Activated naive CD8-positive, alpha-beta T cell treated with anti-CD3 and anti-CD28 coated beads, Interleukin-2, amount 50 U/mL, for 24 hours (primary cell): Measurements from ENCODE around the gene CD2BP2.
"Not testable (repeated sequence)": the region's sequence is repeated elsewhere in the genome, so short reads cannot be mapped to it uniquely, and the experiment has no call there.

Experiments
- ATAC-seq: fragments of 150-1000 bp; cut with Tn5 transposase; one replicate; pipeline ENCODE4 v1.10.0; 2021
- DNase-seq: peaks from one replicate; pipeline ENCODE4 v3.0.0; 2021
- H3K27ac Mint-ChIP-seq: one replicate; pipeline ENCODE4 v1.8.0; 2021; ENCODE audit warnings: mild to moderate bottlenecking, mixed read lengths
- H3K27me3 Mint-ChIP-seq: one replicate; pipeline ENCODE4 v1.8.0; 2021; ENCODE audit warnings: mixed read lengths
- H3K36me3 Mint-ChIP-seq: one replicate; pipeline ENCODE4 v1.8.0; 2021; ENCODE audit warnings: low read depth, mixed read lengths
- H3K4me1 Mint-ChIP-seq: one replicate; pipeline ENCODE4 v1.8.0; 2021; ENCODE audit warnings: mixed read lengths
- H3K4me3 Mint-ChIP-seq: one replicate; pipeline ENCODE4 v1.8.0; 2021; ENCODE audit warnings: mild to moderate bottlenecking, moderate library complexity, mixed read lengths
- H3K9me3 Mint-ChIP-seq: one replicate; pipeline ENCODE4 v1.8.0; 2021; ENCODE audit warnings: mixed read lengths

The CD2BP2 gene

GRCh38 chr16:30348929-30349328 lies 6.2 kb downstream of the CD2BP2 start:
- no peak for ATAC-seq
- H3K27ac Mint-ChIP-seq = peak overlapping the region; percentile 42
- no peaks in the 10 kb centered on the region for H3K9me3 Mint-ChIP-seq
- H3K4me1 Mint-ChIP-seq = peaks cover 40% of the 10 kb centered on the region
- DNase-seq = no peak
- no peaks in the 10 kb centered on the region for H3K27me3 Mint-ChIP-seq
- H3K4me3 Mint-ChIP-seq = no peak overlapping the region
- peaks cover 34% of the 10 kb centered on the region for H3K36me3 Mint-ChIP-seq

GRCh38 chr16:30348113-30348512 lies 7.0 kb downstream of the CD2BP2 start:
- H3K4me3 Mint-ChIP-seq = no peak overlapping the region
- no peaks in the 10 kb centered on the region for H3K27me3 Mint-ChIP-seq
- DNase-seq (no peak), ATAC-seq (no peak)
- H3K9me3 Mint-ChIP-seq = no peaks in the 10 kb centered on the region
- H3K4me1 Mint-ChIP-seq = peaks cover 34% of the 10 kb centered on the region
- no peak overlapping the region for H3K27ac Mint-ChIP-seq
- H3K36me3 Mint-ChIP-seq = peaks cover 32% of the 10 kb centered on the region

- peaks cover 23% of the 10 kb centered on the region for H3K4me1 Mint-ChIP-seq
- H3K36me3 Mint-ChIP-seq = peaks cover 21% of the 10 kb centered on the region
- H3K27me3 Mint-ChIP-seq = no peaks in the 10 kb centered on the region
- H3K4me3 Mint-ChIP-seq = no peak overlapping the region
- no peak overlapping the region for H3K27ac Mint-ChIP-seq
- ATAC-seq = no peak
- no peaks in the 10 kb centered on the region for H3K9me3 Mint-ChIP-seq
- no peak for DNase-seq
Observed at GRCh38 chr16:30346286-30346685, 8.8 kb downstream of the CD2BP2 start.

GRCh38 chr16:30343491-30343820 lies 11.7 kb downstream of the CD2BP2 start:
- not testable (repeated sequence) for H3K9me3 Mint-ChIP-seq, H3K27me3 Mint-ChIP-seq, H3K36me3 Mint-ChIP-seq, ATAC-seq, H3K4me1 Mint-ChIP-seq, H3K4me3 Mint-ChIP-seq, DNase-seq, H3K27ac Mint-ChIP-seq

- Mint-ChIP-seq H3K27ac (no peak overlapping the region), H3K9me3 (no peaks in the 10 kb centered on the region), H3K4me3 (no peak overlapping the region), H3K4me1 (peaks cover 7% of the 10 kb centered on the region), H3K36me3 (peaks cover 2% of the 10 kb centered on the region), H3K27me3 (no peaks in the 10 kb centered on the region)
- ATAC-seq = no peak
- no peak for DNase-seq
Observed at GRCh38 chr16:30342751-30343490, 12.2 kb downstream of the CD2BP2 start.

GRCh38 chr16:30341971-30342370 lies 13.1 kb downstream of the CD2BP2 start:
- H3K4me1 Mint-ChIP-seq, H3K4me3 Mint-ChIP-seq, H3K36me3 Mint-ChIP-seq, H3K27me3 Mint-ChIP-seq, H3K9me3 Mint-ChIP-seq, ATAC-seq, H3K27ac Mint-ChIP-seq, DNase-seq: not testable (repeated sequence)

- Mint-ChIP-seq H3K36me3 (peaks cover 2% of the 10 kb centered on the region), H3K27me3 (no peaks in the 10 kb centered on the region), H3K4me1 (peaks cover 15% of the 10 kb centered on the region), H3K9me3 (no peaks in the 10 kb centered on the region), H3K4me3 (no peak overlapping the region), H3K27ac (peak overlapping the region; percentile 39)
- ATAC-seq (peak; percentile 45), DNase-seq (no peak)
Observed at GRCh38 chr16:30340621-30341020, 14.5 kb downstream of the CD2BP2 start.

GRCh38 chr16:30338715-30339114 lies 16.4 kb downstream of the CD2BP2 start:
- not testable (repeated sequence) for H3K27ac Mint-ChIP-seq, H3K9me3 Mint-ChIP-seq, H3K36me3 Mint-ChIP-seq, H3K4me3 Mint-ChIP-seq, DNase-seq, H3K27me3 Mint-ChIP-seq, ATAC-seq
- peaks cover 20% of the 10 kb centered on the region for H3K4me1 Mint-ChIP-seq

GRCh38 chr16:30337964-30338357 lies 17.1 kb downstream of the CD2BP2 start:
- H3K9me3 Mint-ChIP-seq, H3K36me3 Mint-ChIP-seq, H3K4me3 Mint-ChIP-seq, H3K27ac Mint-ChIP-seq, DNase-seq, H3K27me3 Mint-ChIP-seq, ATAC-seq: not testable (repeated sequence)
- peaks cover 22% of the 10 kb centered on the region for H3K4me1 Mint-ChIP-seq

- ATAC-seq (peak; percentile 17), DNase-seq (peak; percentile 35)
- no peaks in the 10 kb centered on the region for H3K9me3 Mint-ChIP-seq
- H3K27ac Mint-ChIP-seq = peak overlapping the region; percentile 80
- peaks cover 3% of the 10 kb centered on the region for H3K36me3 Mint-ChIP-seq
- H3K4me3 Mint-ChIP-seq = peak overlapping the region; percentile 100
- peaks cover 32% of the 10 kb centered on the region for H3K4me1 Mint-ChIP-seq
- no peaks in the 10 kb centered on the region for H3K27me3 Mint-ChIP-seq
Observed at GRCh38 chr16:30335598-30336474, 19.3 kb downstream of the CD2BP2 start.

GRCh38 chr16:30335028-30335597 lies 20.0 kb downstream of the CD2BP2 start:
- not testable (repeated sequence) for H3K27me3 Mint-ChIP-seq, H3K36me3 Mint-ChIP-seq, H3K9me3 Mint-ChIP-seq
- Mint-ChIP-seq H3K27ac (peak overlapping the region; percentile 80), H3K4me3 (peak overlapping the region; percentile 100), H3K4me1 (peaks cover 32% of the 10 kb centered on the region)
- DNase-seq (peak; percentile 84), ATAC-seq (peak; percentile 75)

- ATAC-seq (peak; percentile 97), DNase-seq (peak; percentile 86)
- H3K27me3 Mint-ChIP-seq, H3K9me3 Mint-ChIP-seq, H3K36me3 Mint-ChIP-seq: not testable (repeated sequence)
- H3K4me1 Mint-ChIP-seq = peaks cover 33% of the 10 kb centered on the region
- H3K4me3 Mint-ChIP-seq = peak overlapping the region; percentile 100
- H3K27ac Mint-ChIP-seq = peak overlapping the region; percentile 97
Observed at GRCh38 chr16:30334473-30334989, 20.6 kb downstream of the CD2BP2 start.

- not testable (repeated sequence) for ATAC-seq, DNase-seq, H3K27ac Mint-ChIP-seq, H3K36me3 Mint-ChIP-seq, H3K27me3 Mint-ChIP-seq, H3K9me3 Mint-ChIP-seq, H3K4me3 Mint-ChIP-seq
- peaks cover 22% of the 10 kb centered on the region for H3K4me1 Mint-ChIP-seq
Observed at GRCh38 chr16:30324220-30324619, 30.9 kb downstream of the CD2BP2 start.

- H3K4me1 Mint-ChIP-seq = peaks cover 18% of the 10 kb centered on the region
- not testable (repeated sequence) for H3K9me3 Mint-ChIP-seq, H3K4me3 Mint-ChIP-seq, ATAC-seq, DNase-seq, H3K27me3 Mint-ChIP-seq, H3K36me3 Mint-ChIP-seq, H3K27ac Mint-ChIP-seq
Observed at GRCh38 chr16:30318647-30319046, 36.5 kb downstream of the CD2BP2 start.

- H3K36me3 Mint-ChIP-seq, H3K4me3 Mint-ChIP-seq, DNase-seq, H3K9me3 Mint-ChIP-seq, H3K27ac Mint-ChIP-seq, ATAC-seq, H3K27me3 Mint-ChIP-seq: not testable (repeated sequence)
- H3K4me1 Mint-ChIP-seq = peaks cover 28% of the 10 kb centered on the region
Observed at GRCh38 chr16:30310937-30311336, 44.2 kb downstream of the CD2BP2 start.
